Neural cell (in vitro differentiated cells): ENCODE measurements around the gene AP1S1. TPM values are rescaled to one million over a fixed set of nuclear protein-coding genes. Genes with fewer than 3 reads are reported as not detected.

ENCODE experiments used
- H2AFZ ChIP-seq: fragments of 200-600, 300-800 bp; sonication (generic), shearing (Covaris generic); 2 replicates; pipeline ENCODE4 v1.6.0; 2014; ENCODE audit warnings: low read depth, mild to moderate bottlenecking, antibody characterized with exemption, low read length, moderate library complexity
- H3F3A ChIP-seq: fragments of 200-600 bp; shearing (Covaris generic); 2 replicates; pipeline ENCODE4 v1.6.1; 2016; ENCODE audit warnings: mild to moderate bottlenecking, moderate library complexity, mixed read lengths, antibody characterized with exemption, low read length; ENCODE audit not compliant: insufficient read depth, poor library complexity, severe bottlenecking
- H3K27ac ChIP-seq: fragments of 200-600, 300-800 bp; sonication (generic), shearing (Covaris generic); 2 replicates; pipeline ENCODE4 v1.5.1; 2014; ENCODE audit warnings: mild to moderate bottlenecking, low read length, moderate library complexity
- H3K27me3 ChIP-seq: fragments of 300-800, 200-600 bp; sonication (generic), shearing (Covaris generic); 2 replicates; pipeline ENCODE4 v1.6.0; 2014; ENCODE audit warnings: mild to moderate bottlenecking, low read depth, low read length, moderate library complexity; ENCODE audit not compliant: insufficient read depth
- H3K36me3 ChIP-seq: fragments of 300-800, 200-600 bp; sonication (generic), shearing (Covaris generic); 2 replicates; pipeline ENCODE4 v1.5.1; 2014; ENCODE audit warnings: mild to moderate bottlenecking, antibody characterized with exemption, low read length, moderate library complexity; ENCODE audit not compliant: insufficient read depth
- H3K4me2 ChIP-seq: fragments of 300-800, 200-600 bp; sonication (generic), shearing (Covaris generic); 2 replicates; pipeline ENCODE4 v1.6.0; 2014; ENCODE audit warnings: mild to moderate bottlenecking, low read length
- H3K4me3 ChIP-seq: fragments of 300-800, 200-600 bp; sonication (generic), shearing (Covaris generic); 2 replicates; pipeline ENCODE4 v1.5.1; 2014; ENCODE audit warnings: mild to moderate bottlenecking, low read length, moderate library complexity
- H3K79me2 ChIP-seq: fragments of 200-600 bp; shearing (Covaris generic); replicated peaks from 2 replicates; pipeline ENCODE4 v1.6.0; 2014; ENCODE audit warnings: mild to moderate bottlenecking, low read length, moderate library complexity; ENCODE audit not compliant: insufficient read depth
- H3K9ac ChIP-seq: fragments of 300-800, 200-600 bp; sonication (generic), shearing (Covaris generic); 2 replicates; pipeline ENCODE4 v1.6.1; 2016; ENCODE audit warnings: mild to moderate bottlenecking, low read length, mixed read lengths
- H3K9me2 ChIP-seq: fragments of 200-600 bp; shearing (Covaris generic); 2 replicates; pipeline ENCODE4 v1.6.1; 2016; ENCODE audit warnings: mild to moderate bottlenecking, low read length, mixed read lengths; ENCODE audit not compliant: insufficient read depth
- H3K9me3 ChIP-seq: fragments of 200-600, 300-800 bp; sonication (generic), shearing (Covaris generic); 2 replicates; pipeline ENCODE4 v1.6.1; 2016; ENCODE audit warnings: mild to moderate bottlenecking, mixed run types, low read length, moderate library complexity, mixed read lengths
- H4K20me1 ChIP-seq: fragments of 200-600 bp; shearing (Covaris generic); 2 replicates; pipeline ENCODE4 v1.6.1; 2016; ENCODE audit warnings: mild to moderate bottlenecking, mixed run types; ENCODE audit not compliant: insufficient read depth
- EP300 ChIP-seq: fragments of 450-650 bp; conservative IDR thresholded peaks from 2 replicates; pipeline ENCODE4 v1.6.1; 2014; ENCODE audit warnings: antibody characterized with exemption, mild to moderate bottlenecking, moderate library complexity; ENCODE audit not compliant: poor library complexity, severe bottlenecking
- EZH2 ChIP-seq: fragments of 200-600, 300-800 bp; shearing (Covaris generic), sonication (generic); IDR thresholded peaks from 2 replicates; pipeline ENCODE4 v1.6.1; 2014; ENCODE audit warnings: antibody characterized with exemption, low read length, borderline replicate concordance, mild to moderate bottlenecking; ENCODE audit not compliant: insufficient read depth, poor library complexity, severe bottlenecking
- MXI1 ChIP-seq: fragments of 450-650 bp; conservative IDR thresholded peaks from 2 replicates; pipeline ENCODE4 v1.6.1; 2014; ENCODE audit warnings: antibody characterized with exemption, mild to moderate bottlenecking; ENCODE audit not compliant: poor library complexity, severe bottlenecking
- POLR2AphosphoS5 ChIP-seq: IDR thresholded peaks from 2 replicates; pipeline ENCODE4 v1.6.1; 2012
- RAD21 ChIP-seq: fragments of 450-650 bp; conservative IDR thresholded peaks from 2 replicates; pipeline ENCODE4 v1.6.1; 2014; ENCODE audit warnings: antibody characterized with exemption, mild to moderate bottlenecking, moderate library complexity
- SMC3 ChIP-seq: fragments of 450-650 bp; conservative IDR thresholded peaks from 2 replicates; pipeline ENCODE4 v1.6.1; 2014; ENCODE audit warnings: antibody characterized with exemption, mild to moderate bottlenecking, moderate library complexity; ENCODE audit not compliant: poor library complexity
- TAF1 ChIP-seq: IDR thresholded peaks from 2 replicates; pipeline ENCODE4 v1.6.1; 2012; ENCODE audit warnings: low read depth
- polyA plus RNA-seq: library from polyadenylated mRNA; depleted of rRNA; stranded (reverse); fragments of >200 nt; gene quantifications from 2 replicates; pipeline ENCODE4 v1.2.3, GENCODE V29; 2014
- TF ChIP-seq, protein P1 (sequence below): IDR thresholded peaks from 2 replicates; pipeline ENCODE4 v1.6.1; 2012; ENCODE audit warnings: borderline replicate concordance
- TF ChIP-seq, protein P2 (sequence below): fragments of 450-650 bp; IDR thresholded peaks from 2 replicates; pipeline ENCODE4 v1.5.1; 2014; ENCODE audit warnings: antibody characterized with exemption, mild to moderate bottlenecking, moderate library complexity; ENCODE audit not compliant: poor library complexity, severe bottlenecking

AP1S1 gene
- polyA plus RNA-seq, 1 donor from 2014 or later, result 344 TPM

GRCh38 chr7:101133621-101134398 lies 20.5 kb upstream of the AP1S1 start:
- H3K9ac ChIP-seq, result no peak overlapping the region
- peak overlapping the region; percentile 7 for H3K27ac ChIP-seq
- no peaks in the 10 kb centered on the region for H3K27me3 ChIP-seq
- no peaks in the 10 kb centered on the region for H3K36me3 ChIP-seq
- no peak overlapping the region for H3K4me3 ChIP-seq
- H3K9me2 ChIP-seq, result no peaks in the 10 kb centered on the region
- H3K9me3 ChIP-seq, result no peaks in the 10 kb centered on the region
- no peak for TF ChIP-seq POLR2AphosphoS5
- TF ChIP-seq RAD21, result no peak
- TF ChIP-seq MXI1, result no peak
- TF ChIP-seq TAF1, result no peak
- no peak for TF ChIP-seq EZH2
- TF ChIP-seq, protein P1, sequence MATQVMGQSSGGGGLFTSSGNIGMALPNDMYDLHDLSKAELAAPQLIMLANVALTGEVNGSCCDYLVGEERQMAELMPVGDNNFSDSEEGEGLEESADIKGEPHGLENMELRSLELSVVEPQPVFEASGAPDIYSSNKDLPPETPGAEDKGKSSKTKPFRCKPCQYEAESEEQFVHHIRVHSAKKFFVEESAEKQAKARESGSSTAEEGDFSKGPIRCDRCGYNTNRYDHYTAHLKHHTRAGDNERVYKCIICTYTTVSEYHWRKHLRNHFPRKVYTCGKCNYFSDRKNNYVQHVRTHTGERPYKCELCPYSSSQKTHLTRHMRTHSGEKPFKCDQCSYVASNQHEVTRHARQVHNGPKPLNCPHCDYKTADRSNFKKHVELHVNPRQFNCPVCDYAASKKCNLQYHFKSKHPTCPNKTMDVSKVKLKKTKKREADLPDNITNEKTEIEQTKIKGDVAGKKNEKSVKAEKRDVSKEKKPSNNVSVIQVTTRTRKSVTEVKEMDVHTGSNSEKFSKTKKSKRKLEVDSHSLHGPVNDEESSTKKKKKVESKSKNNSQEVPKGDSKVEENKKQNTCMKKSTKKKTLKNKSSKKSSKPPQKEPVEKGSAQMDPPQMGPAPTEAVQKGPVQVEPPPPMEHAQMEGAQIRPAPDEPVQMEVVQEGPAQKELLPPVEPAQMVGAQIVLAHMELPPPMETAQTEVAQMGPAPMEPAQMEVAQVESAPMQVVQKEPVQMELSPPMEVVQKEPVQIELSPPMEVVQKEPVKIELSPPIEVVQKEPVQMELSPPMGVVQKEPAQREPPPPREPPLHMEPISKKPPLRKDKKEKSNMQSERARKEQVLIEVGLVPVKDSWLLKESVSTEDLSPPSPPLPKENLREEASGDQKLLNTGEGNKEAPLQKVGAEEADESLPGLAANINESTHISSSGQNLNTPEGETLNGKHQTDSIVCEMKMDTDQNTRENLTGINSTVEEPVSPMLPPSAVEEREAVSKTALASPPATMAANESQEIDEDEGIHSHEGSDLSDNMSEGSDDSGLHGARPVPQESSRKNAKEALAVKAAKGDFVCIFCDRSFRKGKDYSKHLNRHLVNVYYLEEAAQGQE, result no peak
- TF ChIP-seq EP300, result no peak
- TF ChIP-seq, protein P2, sequence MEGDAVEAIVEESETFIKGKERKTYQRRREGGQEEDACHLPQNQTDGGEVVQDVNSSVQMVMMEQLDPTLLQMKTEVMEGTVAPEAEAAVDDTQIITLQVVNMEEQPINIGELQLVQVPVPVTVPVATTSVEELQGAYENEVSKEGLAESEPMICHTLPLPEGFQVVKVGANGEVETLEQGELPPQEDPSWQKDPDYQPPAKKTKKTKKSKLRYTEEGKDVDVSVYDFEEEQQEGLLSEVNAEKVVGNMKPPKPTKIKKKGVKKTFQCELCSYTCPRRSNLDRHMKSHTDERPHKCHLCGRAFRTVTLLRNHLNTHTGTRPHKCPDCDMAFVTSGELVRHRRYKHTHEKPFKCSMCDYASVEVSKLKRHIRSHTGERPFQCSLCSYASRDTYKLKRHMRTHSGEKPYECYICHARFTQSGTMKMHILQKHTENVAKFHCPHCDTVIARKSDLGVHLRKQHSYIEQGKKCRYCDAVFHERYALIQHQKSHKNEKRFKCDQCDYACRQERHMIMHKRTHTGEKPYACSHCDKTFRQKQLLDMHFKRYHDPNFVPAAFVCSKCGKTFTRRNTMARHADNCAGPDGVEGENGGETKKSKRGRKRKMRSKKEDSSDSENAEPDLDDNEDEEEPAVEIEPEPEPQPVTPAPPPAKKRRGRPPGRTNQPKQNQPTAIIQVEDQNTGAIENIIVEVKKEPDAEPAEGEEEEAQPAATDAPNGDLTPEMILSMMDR, result no peak
- TF ChIP-seq SMC3, result no peak
- H2AFZ ChIP-seq, result no peak overlapping the region
- no peaks in the 10 kb centered on the region for H3K79me2 ChIP-seq
- no peaks in the 10 kb centered on the region for H4K20me1 ChIP-seq
- no peaks in the 10 kb centered on the region for H3F3A ChIP-seq
- no peak overlapping the region for H3K4me2 ChIP-seq

- Histone ChIP-seq H3K4me2 (no peak overlapping the region), H2AFZ (no peak overlapping the region), H3K27me3 (no peaks in the 10 kb centered on the region)
Measured at GRCh38 chr7:101134399-101134980, 19.8 kb upstream of the AP1S1 start.

More at GRCh38 chr7:101134399-101134980, 19.8 kb upstream of the AP1S1 start:
- Histone ChIP-seq H3K9me2 (no peaks in the 10 kb centered on the region), H3K27ac (peak overlapping the region; percentile 7), H3K9me3 (no peaks in the 10 kb centered on the region), H3K79me2 (no peaks in the 10 kb centered on the region), H3K9ac (no peak overlapping the region), H3K36me3 (no peaks in the 10 kb centered on the region), H4K20me1 (no peaks in the 10 kb centered on the region), H3K4me3 (no peak overlapping the region), H3F3A (no peaks in the 10 kb centered on the region)
- TF ChIP-seq EP300, result no peak
- TF ChIP-seq EZH2, result no peak
- no peak for TF ChIP-seq RAD21
- no peak for TF ChIP-seq SMC3
- TF ChIP-seq, protein P2, result no peak
- TF ChIP-seq, protein P1, result no peak
- TF ChIP-seq TAF1, result no peak
- TF ChIP-seq POLR2AphosphoS5, result no peak
- no peak for TF ChIP-seq MXI1
